ENCODE data around the gene ZNF333.

The ZNF333 gene

DNA sequence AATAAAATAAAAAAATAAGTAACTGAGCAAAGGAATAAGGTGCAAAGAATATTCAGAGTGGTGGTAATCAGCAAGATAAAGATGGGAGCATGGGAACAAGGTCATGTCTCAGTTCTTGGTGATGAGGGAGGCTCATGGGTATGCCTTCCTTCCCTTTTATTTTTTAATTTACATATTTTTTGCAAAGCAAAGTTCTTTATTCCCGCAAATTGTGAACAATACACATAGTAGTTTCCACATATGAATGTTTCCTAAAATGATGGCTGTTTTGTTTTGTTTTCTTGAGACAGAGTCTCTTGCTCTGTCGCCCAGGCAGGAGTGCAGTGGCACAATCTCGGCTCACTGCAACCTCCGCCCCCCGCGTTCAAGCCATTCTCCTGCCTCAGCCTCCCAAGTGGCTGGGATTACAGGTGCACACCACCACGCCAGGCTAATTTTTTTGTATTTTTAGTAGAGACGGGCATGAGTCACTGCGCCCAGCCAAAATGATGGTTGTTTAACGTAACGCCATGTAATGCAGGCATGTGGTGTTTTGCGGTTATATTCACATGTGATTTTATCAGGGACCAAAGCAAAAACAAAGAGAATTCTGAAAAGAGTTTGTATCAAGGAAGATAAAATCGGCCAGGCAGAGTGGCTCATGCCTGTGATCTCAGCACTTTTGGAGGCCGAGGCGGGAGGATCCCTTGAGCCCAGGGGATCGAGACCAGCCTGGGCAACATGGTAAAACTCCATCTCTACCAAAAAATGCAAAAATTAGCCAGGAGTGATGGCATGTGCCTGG, 93.0 kb downstream of the ZNF333 start:
- TF ChIP-seq, protein P1, sequence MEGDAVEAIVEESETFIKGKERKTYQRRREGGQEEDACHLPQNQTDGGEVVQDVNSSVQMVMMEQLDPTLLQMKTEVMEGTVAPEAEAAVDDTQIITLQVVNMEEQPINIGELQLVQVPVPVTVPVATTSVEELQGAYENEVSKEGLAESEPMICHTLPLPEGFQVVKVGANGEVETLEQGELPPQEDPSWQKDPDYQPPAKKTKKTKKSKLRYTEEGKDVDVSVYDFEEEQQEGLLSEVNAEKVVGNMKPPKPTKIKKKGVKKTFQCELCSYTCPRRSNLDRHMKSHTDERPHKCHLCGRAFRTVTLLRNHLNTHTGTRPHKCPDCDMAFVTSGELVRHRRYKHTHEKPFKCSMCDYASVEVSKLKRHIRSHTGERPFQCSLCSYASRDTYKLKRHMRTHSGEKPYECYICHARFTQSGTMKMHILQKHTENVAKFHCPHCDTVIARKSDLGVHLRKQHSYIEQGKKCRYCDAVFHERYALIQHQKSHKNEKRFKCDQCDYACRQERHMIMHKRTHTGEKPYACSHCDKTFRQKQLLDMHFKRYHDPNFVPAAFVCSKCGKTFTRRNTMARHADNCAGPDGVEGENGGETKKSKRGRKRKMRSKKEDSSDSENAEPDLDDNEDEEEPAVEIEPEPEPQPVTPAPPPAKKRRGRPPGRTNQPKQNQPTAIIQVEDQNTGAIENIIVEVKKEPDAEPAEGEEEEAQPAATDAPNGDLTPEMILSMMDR (IDR thresholded peaks at IDR 0.05) = no peak
